Measurements from ENCODE around the gene GCN1.

The GCN1 gene

GRCh38 chr12:120228291-120229070 is 34.0 kb upstream of the GCN1 start:
- DNase-seq (ENCODE audit: low spot score), result peak; percentile 93

DNA sequence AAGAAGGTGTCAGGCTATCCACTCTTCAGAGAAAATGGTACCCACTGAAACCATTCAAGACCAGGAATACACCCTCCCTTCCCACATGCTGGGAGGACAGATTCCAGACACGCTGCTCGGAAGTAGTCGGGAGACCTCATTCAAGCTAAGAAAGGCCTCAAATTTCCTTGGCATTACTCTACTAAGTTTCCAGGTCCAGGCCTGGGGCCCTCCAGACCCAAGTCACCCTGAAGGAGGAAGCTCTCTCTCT is 33.5 kb upstream of the GCN1 start:
- no peak for DNase-seq (ENCODE audit: low spot score)

GRCh38 chr12:120227233-120228040 is 32.9 kb upstream of the GCN1 start:
- no peak for DNase-seq (ENCODE audit: low spot score)

- DNase-seq (ENCODE audit: low spot score), result no peak
Measured at GRCh38 chr12:120225852-120226640, 31.5 kb upstream of the GCN1 start.

DNA sequence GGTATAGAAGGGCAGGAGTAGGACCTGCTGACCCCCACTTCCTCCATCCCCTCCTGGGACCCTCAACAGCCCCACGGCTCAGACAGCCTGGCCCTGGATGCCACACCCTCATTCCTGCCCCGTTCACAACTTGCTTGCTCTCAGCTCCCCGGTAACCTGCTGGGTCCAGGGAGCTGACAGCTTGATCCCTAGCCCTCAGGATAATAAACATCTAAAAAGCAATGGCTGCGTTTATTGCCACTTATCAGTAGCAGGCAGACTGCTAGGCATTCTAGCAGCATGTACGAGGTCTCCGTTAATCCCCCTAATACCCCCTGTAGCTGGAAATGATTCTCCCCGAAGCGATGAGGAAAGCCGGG is 30.7 kb upstream of the GCN1 start:
- no peak for DNase-seq (ENCODE audit: low spot score)

DNA sequence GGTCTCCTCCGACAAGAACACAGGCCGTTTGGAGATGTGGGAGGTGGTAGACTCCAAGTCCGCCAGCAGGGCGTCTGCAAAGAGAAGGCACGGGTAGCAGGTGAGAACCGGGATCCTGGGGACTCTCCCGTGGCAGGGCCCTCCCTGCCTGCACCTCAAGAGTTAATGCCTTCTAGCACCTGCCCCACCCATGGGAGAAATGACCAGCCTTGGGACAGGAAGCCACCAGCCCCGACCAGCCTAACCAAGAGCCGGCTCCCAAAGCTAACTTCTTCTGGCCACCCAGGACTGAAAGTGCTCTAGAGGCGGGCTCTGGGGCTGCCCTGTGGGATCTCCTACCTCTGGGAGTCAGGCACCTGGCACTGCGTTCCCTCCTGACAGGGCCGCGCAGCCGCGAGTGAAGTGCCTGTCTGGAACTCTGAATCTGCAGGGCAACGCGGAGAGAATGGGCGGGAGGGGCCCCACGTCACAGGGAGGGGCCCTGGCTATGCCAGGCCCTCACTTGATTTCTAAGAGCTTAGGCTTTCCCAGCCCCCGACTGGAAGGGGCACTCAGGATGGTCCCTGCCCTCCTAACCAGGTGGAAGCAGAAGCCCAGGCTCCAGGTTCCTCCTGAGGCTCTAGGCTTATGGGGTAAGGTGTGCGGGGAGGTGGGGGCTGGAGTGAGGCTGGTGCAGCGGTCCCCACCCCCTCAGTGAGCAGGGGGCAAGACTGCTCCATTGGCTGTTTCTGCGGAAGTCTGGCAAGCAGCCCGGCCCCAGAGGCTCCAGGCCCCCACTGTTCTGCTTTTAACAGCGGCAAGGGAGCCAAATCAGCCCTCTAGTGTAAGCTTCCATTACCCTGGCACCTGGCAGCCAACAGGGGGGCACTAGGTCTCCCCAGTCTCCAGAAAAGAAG is 30.0 kb upstream of the GCN1 start:
- peak; percentile 72 for DNase-seq (ENCODE audit: low spot score)

GRCh38 chr12:120223458-120224303 is 29.2 kb upstream of the GCN1 start:
- no peak for DNase-seq (ENCODE audit: low spot score)

DNA sequence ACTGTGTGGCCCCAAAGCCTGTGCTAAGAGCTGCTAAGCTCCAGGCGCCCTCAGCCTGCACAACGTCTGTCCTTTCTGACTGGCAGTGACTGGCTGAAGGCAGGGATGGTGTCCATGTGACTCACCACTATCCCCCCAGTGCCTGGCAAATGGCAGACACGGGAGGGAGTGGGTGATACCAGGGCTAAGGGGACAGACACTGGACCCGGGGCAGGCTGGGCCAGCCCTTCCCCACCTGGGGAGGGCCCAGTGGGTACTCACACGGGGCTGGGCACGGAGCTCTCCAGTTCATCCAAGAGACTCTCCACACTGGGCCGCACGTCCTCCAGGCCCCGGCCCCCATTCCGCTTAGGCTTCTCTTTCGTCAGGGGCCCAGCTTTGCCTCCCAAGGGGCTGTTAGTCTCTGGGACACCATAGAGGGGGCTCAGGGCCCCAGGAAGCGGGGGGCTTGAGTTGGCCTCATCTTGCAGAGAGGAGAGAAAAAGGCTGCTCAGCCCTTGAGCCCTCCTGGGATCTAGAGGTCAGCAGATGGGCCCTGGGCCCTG is 27.8 kb upstream of the GCN1 start:
- DNase-seq (ENCODE audit: low spot score), result no peak

GRCh38 chr12:120221576-120221900 is 27.0 kb upstream of the GCN1 start:
- no peak for DNase-seq (ENCODE audit: low spot score)

DNA sequence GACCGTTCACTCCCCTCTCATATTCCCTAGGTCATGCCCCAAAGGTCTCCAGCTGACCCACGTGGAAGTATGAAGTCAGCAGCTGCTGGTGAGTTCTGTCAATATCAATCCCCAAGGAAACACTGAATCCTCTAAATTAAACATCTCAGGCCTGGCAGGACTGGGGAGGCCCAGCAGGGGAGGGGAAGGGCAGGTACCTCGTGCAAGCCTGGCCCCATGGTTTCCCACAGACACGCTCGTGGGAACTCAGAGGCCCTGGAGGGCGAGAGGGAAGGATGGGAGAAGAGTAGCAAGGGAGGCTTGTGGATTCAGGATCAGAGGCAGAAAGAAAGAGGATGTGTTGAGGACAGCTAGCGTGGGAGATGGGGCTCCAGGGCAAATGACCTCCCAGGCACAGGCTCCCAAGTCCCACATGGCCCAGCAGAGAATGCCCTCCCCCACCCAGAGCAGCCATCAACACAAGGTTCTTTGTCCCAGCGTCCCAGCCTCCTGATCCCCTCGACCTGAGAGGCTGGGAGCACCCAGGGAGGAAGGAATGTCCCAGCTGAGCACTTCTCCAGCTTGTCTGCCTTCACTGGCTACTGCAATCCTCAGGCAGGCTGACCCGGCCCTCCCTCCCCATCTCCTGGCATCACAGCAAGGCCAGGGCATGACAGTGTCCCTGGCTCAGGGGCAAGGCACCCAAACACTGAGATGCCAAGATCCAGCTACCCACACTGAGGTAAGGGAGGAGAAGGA is 26.5 kb upstream of the GCN1 start:
- DNase-seq (ENCODE audit: low spot score), result no peak

GRCh38 chr12:120218680-120219606 is 24.4 kb upstream of the GCN1 start:
- no peak for DNase-seq (ENCODE audit: low spot score)

GRCh38 chr12:120216742-120217605 is 22.5 kb upstream of the GCN1 start:
- DNase-seq (ENCODE audit: low spot score), result no peak

DNA sequence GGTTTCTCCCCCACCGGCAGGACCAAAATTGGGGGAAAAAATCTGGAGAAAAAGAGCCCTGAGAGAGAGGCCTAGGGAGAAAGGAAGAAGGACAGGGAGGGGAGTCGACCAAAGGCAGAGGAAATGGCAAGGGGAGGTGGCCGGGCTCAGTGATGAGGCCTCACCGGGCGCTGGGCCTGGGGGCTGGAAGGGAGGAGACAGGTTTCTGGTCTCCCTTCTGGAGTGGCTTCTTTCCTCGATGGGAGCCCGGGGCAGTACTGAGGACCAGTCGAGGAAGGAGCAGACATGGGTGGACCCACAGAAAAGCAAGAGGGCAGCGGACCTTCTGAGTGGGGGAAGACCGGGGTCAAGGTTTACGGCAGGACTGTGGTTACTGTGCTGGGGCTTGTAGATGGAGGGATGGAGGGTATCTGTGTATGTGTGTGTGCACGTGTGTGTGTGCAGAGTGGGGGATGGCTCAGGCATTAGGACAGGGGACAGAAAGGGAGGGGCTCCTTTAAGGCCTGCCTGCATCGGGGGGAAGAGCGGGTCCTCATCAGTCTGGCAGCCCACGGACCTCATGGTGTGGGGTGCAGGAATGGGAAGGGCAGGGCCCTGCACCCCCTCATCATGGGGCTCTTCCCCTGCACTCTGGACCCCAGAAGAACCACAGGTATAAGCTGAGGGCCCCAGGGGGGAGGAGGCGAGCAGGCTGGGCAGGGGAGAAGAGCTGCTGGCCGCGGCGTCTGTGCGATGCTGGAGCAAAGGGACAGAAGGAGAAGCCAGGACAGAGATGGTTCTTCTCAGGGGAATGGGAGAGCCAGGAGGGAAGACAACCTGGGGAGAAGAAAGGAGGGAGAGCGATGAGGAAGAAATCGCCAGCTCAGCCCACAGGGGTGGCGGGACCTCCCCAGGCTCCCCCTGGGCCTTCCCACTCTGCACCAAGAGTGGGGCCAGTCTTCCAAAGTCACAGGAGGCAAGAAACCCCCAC is 21.5 kb upstream of the GCN1 start:
- no peak for DNase-seq (ENCODE audit: low spot score)

GRCh38 chr12:120215357-120215735 is 20.8 kb upstream of the GCN1 start:
- DNase-seq (ENCODE audit: low spot score), result no peak

DNA sequence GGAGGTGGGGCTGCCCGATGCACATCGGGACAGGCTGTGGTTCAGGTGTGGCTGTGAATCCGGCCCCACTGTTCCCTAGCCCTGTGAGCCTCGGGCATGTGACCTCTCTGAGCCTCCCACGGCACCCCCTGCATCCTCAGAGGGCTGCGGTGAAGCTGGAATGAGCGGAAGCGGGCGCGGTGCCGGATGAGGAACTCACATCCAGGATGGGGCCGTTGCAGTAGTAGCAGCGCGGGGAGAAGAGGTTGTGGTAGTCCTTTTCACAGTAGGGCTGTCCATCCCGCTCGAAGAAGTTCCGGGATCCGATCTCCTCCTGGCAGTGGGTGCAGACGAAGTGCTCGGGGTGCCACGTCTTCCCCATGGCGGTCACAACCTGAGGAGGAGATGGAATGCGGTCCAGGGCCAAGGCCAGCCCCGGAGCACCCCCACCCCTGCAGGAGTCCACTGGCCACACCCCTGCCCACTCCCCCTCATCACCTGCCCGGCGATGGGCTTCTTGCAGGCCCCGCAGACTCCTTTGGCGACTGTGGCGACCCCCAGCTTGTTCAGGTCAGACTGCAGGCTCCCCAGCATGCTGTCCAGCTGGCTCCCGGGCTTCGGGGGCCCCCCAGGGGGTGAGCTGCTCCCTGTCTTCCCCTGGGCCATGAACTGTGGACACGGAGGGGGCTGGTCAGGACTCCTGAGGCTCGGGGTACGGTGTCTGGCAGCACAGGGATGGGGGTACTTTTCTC is 20.3 kb upstream of the GCN1 start:
- no peak for DNase-seq (ENCODE audit: low spot score)

DNA sequence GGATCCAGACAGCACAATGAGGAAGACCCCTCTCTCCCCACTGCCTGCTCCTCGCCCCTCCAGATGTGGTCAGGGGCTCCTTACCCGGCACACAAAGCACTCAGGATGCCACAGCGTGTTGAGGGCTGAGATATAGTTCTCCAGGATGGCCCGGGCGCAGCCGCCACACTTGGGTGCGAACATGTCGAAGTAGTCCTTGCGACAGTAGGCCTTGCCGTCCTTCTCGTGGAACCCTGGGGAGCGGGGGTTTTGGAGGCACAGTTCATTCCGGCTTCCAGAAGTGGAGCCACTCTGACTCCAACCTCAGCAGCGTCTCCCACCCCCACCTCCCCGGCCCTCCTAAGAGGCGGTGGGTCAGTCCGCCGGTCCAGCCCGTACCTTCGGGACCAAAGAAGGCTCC is 19.2 kb upstream of the GCN1 start:
- no peak for DNase-seq (ENCODE audit: low spot score)
